ENCODE results near the gene DMP1.

Gene DMP1

DNA sequence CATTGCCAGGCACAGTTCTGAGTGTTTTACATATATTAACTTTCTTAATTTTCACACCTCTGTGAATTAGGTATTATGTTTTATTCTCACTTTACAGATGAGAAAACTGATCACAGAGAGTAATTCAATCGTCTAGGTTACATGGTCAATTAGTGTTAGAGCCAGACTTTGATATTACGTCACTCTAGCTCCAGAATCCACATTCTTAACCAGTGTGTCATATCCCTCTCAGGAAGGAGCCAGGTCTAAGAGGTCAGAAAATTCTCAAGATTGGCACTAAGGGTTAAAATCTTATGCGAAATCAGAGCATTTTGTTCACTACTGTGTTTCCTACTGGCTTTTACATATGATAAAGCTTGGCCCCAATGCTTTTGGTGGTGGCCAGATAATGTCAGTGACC is 7.4 kb downstream of the DMP1 start:
- H3K4me2 ChIP-seq (ENCODE audit: low read length): no peak overlapping the region

DNA sequence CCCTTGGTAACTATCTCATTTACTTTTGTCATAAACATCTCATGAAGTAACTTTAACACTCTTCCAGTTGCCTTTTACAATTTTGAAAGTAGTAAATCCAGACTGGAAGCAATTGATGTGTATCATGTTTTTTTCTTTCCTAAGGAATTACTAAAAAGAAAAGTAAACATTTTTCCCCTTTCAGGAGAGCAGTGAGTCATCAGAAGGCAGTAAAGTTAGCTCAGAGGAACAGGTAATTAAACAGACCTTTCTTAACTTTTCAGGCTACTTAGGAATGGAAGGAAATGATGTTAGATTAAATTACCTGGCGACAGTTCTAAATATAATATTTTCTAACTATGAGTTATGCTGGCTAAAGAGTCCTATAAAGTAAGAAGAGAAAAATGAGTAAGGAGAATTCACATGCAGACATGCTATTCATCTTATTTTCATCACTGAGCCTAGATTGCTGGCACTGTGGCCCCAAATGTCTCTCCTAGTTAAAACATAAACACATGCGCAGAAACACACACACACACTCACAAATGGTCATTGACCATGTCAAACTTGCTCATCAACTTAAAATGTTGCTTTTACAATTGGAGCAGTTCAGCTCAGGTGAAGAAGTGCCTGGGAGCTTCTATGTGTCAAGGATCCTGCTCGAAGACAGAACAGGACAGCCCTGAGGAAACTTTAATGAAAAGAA is 9.3 kb downstream of the DMP1 start:
- Histone ChIP-seq H3K4me2 (ENCODE audit: low read length) (no peak overlapping the region), H3K27me3 (ENCODE audit: low read depth, low read length) (no peaks in the 10 kb centered on the region), H3K4me3 (ENCODE audit: low read length) (no peak overlapping the region), H2AFZ (ENCODE audit: low read depth, low read length) (no peak overlapping the region), H3K4me1 (ENCODE audit: low read length) (0 out of 2 replicates have a peak, but pooled peaks cover 3% of the 10 kb centered on the region), H4K20me1 (ENCODE audit: insufficient read depth, low read length) (no peaks in the 10 kb centered on the region), H3K27ac (ENCODE audit: low read length) (no peak overlapping the region), H3K9ac (ENCODE audit: low read length) (no peak overlapping the region), H3K79me2 (ENCODE audit: low read length) (no peaks in the 10 kb centered on the region), H3K9me3 (ENCODE audit: insufficient read depth, low read length) (no peaks in the 10 kb centered on the region), H3K36me3 (replicated peaks; ENCODE audit: low read depth, low read length) (no peaks in the 10 kb centered on the region)
- TF ChIP-seq, protein P1, sequence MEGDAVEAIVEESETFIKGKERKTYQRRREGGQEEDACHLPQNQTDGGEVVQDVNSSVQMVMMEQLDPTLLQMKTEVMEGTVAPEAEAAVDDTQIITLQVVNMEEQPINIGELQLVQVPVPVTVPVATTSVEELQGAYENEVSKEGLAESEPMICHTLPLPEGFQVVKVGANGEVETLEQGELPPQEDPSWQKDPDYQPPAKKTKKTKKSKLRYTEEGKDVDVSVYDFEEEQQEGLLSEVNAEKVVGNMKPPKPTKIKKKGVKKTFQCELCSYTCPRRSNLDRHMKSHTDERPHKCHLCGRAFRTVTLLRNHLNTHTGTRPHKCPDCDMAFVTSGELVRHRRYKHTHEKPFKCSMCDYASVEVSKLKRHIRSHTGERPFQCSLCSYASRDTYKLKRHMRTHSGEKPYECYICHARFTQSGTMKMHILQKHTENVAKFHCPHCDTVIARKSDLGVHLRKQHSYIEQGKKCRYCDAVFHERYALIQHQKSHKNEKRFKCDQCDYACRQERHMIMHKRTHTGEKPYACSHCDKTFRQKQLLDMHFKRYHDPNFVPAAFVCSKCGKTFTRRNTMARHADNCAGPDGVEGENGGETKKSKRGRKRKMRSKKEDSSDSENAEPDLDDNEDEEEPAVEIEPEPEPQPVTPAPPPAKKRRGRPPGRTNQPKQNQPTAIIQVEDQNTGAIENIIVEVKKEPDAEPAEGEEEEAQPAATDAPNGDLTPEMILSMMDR (IDR thresholded peaks at IDR 0.05; ENCODE audit: low read depth, low read length): no peak
- TF ChIP-seq EZH2phosphoT487 (IDR thresholded peaks at IDR 0.05; ENCODE audit: low read depth): no peak

More for the DNA sequence above, 7.4 kb downstream of the DMP1 start:
- Histone ChIP-seq H3K9ac (ENCODE audit: low read length) (no peak overlapping the region), H3K27me3 (ENCODE audit: low read depth, low read length) (no peaks in the 10 kb centered on the region), H3K27ac (ENCODE audit: low read length) (no peak overlapping the region), H3K4me1 (ENCODE audit: low read length) (0 out of 2 replicates have a peak, but pooled peaks cover 3% of the 10 kb centered on the region), H3K9me3 (ENCODE audit: insufficient read depth, low read length) (no peaks in the 10 kb centered on the region), H2AFZ (ENCODE audit: low read depth, low read length) (no peak overlapping the region), H3K36me3 (replicated peaks; ENCODE audit: low read depth, low read length) (no peaks in the 10 kb centered on the region), H3K79me2 (ENCODE audit: low read length) (no peaks in the 10 kb centered on the region), H4K20me1 (ENCODE audit: insufficient read depth, low read length) (no peaks in the 10 kb centered on the region), H3K4me3 (ENCODE audit: low read length) (no peak overlapping the region)
- TF ChIP-seq, protein P1 (IDR thresholded peaks at IDR 0.05; ENCODE audit: low read depth, low read length): no peak
- no peak for TF ChIP-seq EZH2phosphoT487 (IDR thresholded peaks at IDR 0.05; ENCODE audit: low read depth)

DNA sequence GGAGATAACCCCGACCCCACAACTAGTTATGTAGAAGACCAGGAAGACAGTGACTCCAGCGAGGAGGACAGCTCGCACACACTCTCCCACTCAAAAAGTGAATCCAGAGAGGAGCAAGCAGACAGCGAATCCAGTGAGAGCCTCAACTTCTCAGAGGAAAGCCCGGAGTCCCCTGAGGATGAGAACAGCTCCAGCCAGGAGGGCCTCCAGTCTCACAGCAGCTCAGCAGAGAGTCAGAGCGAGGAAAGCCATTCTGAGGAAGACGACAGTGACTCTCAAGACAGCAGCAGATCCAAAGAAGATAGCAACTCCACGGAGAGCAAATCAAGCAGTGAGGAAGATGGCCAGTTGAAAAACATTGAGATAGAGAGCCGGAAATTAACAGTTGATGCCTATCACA is 12.8 kb downstream of the DMP1 start:
- H3K4me2 ChIP-seq (ENCODE audit: low read length): no peak overlapping the region
- H3K27ac ChIP-seq (ENCODE audit: low read length): no peak overlapping the region
- no peak for TF ChIP-seq EZH2phosphoT487 (IDR thresholded peaks at IDR 0.05; ENCODE audit: low read depth)
- TF ChIP-seq, protein P1 (IDR thresholded peaks at IDR 0.05; ENCODE audit: low read depth, low read length): no peak
- H3K4me1 ChIP-seq (ENCODE audit: low read length): 0 out of 2 replicates have a peak, but pooled peaks cover 3% of the 10 kb centered on the region
- no peak overlapping the region for H2AFZ ChIP-seq (ENCODE audit: low read depth, low read length)
- H3K36me3 ChIP-seq (replicated peaks; ENCODE audit: low read depth, low read length): no peaks in the 10 kb centered on the region
- H3K79me2 ChIP-seq (ENCODE audit: low read length): no peaks in the 10 kb centered on the region
- no peak overlapping the region for H3K9ac ChIP-seq (ENCODE audit: low read length)
- no peaks in the 10 kb centered on the region for H3K9me3 ChIP-seq (ENCODE audit: insufficient read depth, low read length)
- H3K4me3 ChIP-seq (ENCODE audit: low read length): no peak overlapping the region
- H3K27me3 ChIP-seq (ENCODE audit: low read depth, low read length): no peaks in the 10 kb centered on the region
- no peaks in the 10 kb centered on the region for H4K20me1 ChIP-seq (ENCODE audit: insufficient read depth, low read length)

DNA sequence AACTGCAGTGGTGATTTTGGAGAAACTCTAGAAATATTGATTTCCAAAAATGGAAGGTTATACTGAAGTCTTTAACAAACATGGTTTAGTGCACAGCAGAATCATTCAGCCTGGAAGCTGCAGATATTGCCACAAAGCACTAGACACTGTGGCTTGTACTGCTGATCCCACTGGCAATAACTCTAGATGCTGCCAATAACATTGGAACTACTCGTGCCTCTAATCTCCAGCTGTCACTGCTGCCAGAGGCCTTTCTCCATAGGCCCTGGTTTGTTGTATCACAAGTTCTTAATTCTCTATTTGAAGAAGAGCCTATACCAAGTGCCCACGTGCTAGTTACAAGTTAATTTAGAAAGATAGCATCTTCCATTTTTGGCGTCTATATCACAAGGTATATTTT is 19.3 kb downstream of the DMP1 start:
- H3K36me3 ChIP-seq (replicated peaks; ENCODE audit: low read depth, low read length): no peaks in the 10 kb centered on the region
- no peaks in the 10 kb centered on the region for H3K79me2 ChIP-seq (ENCODE audit: low read length)
- no peak overlapping the region for H2AFZ ChIP-seq (ENCODE audit: low read depth, low read length)
- no peak overlapping the region for H3K27ac ChIP-seq (ENCODE audit: low read length)
- no peaks in the 10 kb centered on the region for H3K4me1 ChIP-seq (ENCODE audit: low read length)
- H3K27me3 ChIP-seq (ENCODE audit: low read depth, low read length): no peaks in the 10 kb centered on the region
- H3K9me3 ChIP-seq (ENCODE audit: insufficient read depth, low read length): peaks cover 9% of the 10 kb centered on the region
- no peak overlapping the region for H3K4me3 ChIP-seq (ENCODE audit: low read length)
- no peak overlapping the region for H3K4me2 ChIP-seq (ENCODE audit: low read length)
- no peak overlapping the region for H3K9ac ChIP-seq (ENCODE audit: low read length)
- no peak for TF ChIP-seq EZH2phosphoT487 (IDR thresholded peaks at IDR 0.05; ENCODE audit: low read depth)
- TF ChIP-seq, protein P1 (IDR thresholded peaks at IDR 0.05; ENCODE audit: low read depth, low read length): no peak
- no peaks in the 10 kb centered on the region for H4K20me1 ChIP-seq (ENCODE audit: insufficient read depth, low read length)

All from OCI-LY3 (cell line).